Left ventricle myocardium inferior (tissue), 1 donor: Measurements from ENCODE around the gene GSG1L. TPM values are rescaled to one million over a fixed set of nuclear protein-coding genes. Genes with fewer than 3 reads are reported as not detected.

ENCODE experiments used
- DNase-seq: peaks from one replicate; pipeline ENCODE4 v3.0.0-alpha.2; 2020
- H3K27ac ChIP-seq: fragments of 200-600 bp; replicated peaks from 2 replicates; pipeline ENCODE4 v1.8.0; 2021
- H3K27me3 ChIP-seq: fragments of 200-600 bp; 2 replicates; pipeline ENCODE4 v1.8.0; 2021; ENCODE audit warnings: low read depth
- H3K36me3 ChIP-seq: fragments of 200-600 bp; 2 replicates; pipeline ENCODE4 v1.8.0; 2021
- H3K4me1 ChIP-seq: fragments of 200-600 bp; 2 replicates; pipeline ENCODE4 v1.8.0; 2021
- H3K4me3 ChIP-seq: fragments of 200-600 bp; 2 replicates; pipeline ENCODE4 v1.8.0; 2021; ENCODE audit warnings: mild to moderate bottlenecking, moderate library complexity
- H3K9me3 ChIP-seq: fragments of 200-600 bp; replicated peaks from 2 replicates; pipeline ENCODE4 v1.8.0; 2021
- intact Hi-C: fragments of 100-400 bp; cut with micrococcal nuclease; formaldehyde crosslinking; loops from one replicate; pipeline ENCODE4 v1.11.0; 2022
- total RNA-seq: library from RNA; stranded (reverse); fragmentation: NEBNext Ultra II Directional; extraction: Animal tissue kit (Norgen Biotek cat#: 25700); gene quantifications from one replicate; pipeline ENCODE4 v1.2.1, GENCODE V29; 2021
- TF ChIP-seq, protein P1 (sequence below): fragments of 200-600 bp; IDR thresholded peaks from 2 replicates; pipeline ENCODE4 v1.8.0; 2021; ENCODE audit warnings: antibody characterized with exemption, mild to moderate bottlenecking, borderline replicate concordance
- donor health status: DM: no; HTN: yes; CAD: no; lungs with severe emphysema.

The GSG1L gene
- total RNA-seq, 1 donor from 2014 or later: 3.4 TPM

- intact Hi-C loops: no loop called here
- peaks cover 6% of the 10 kb centered on the region for H3K9me3 ChIP-seq
- no peak for DNase-seq
- H3K27me3 ChIP-seq: no peaks in the 10 kb centered on the region
- H3K36me3 ChIP-seq: peaks cover 38% of the 10 kb centered on the region
- H3K4me1 ChIP-seq: no peaks in the 10 kb centered on the region
- no peak overlapping the region for H3K4me3 ChIP-seq
- no peak overlapping the region for H3K27ac ChIP-seq
- TF ChIP-seq, protein P1, sequence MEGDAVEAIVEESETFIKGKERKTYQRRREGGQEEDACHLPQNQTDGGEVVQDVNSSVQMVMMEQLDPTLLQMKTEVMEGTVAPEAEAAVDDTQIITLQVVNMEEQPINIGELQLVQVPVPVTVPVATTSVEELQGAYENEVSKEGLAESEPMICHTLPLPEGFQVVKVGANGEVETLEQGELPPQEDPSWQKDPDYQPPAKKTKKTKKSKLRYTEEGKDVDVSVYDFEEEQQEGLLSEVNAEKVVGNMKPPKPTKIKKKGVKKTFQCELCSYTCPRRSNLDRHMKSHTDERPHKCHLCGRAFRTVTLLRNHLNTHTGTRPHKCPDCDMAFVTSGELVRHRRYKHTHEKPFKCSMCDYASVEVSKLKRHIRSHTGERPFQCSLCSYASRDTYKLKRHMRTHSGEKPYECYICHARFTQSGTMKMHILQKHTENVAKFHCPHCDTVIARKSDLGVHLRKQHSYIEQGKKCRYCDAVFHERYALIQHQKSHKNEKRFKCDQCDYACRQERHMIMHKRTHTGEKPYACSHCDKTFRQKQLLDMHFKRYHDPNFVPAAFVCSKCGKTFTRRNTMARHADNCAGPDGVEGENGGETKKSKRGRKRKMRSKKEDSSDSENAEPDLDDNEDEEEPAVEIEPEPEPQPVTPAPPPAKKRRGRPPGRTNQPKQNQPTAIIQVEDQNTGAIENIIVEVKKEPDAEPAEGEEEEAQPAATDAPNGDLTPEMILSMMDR: no peak
These were observed 324.9 kb downstream of the GSG1L start for GRCh38 chr16:27738596-27738995.

Other genes with a start within 250 kb of the GSG1L start
- 26.4 TPM for gene XPO6, start 148.3 kb upstream of the GSG1L start, total RNA-seq
- gene SBK1, start 228.8 kb upstream of the GSG1L start, total RNA-seq: 2.3 TPM